K562 (cell line): ENCODE measurements around the gene SRPRA. TPM values are rescaled to one million over a fixed set of nuclear protein-coding genes. Genes with fewer than 3 reads are reported as not detected.

ENCODE experiments used
- DMBX1 ChIP-seq: fragments of 250-450 bp; sonication (Bioruptor Pico); IDR thresholded peaks from 2 replicates; pipeline ENCODE4 v1.8.0; 2022; ENCODE audit warnings: inconsistent platforms, mild to moderate bottlenecking, moderate library complexity, borderline replicate concordance
- ELF1 ChIP-seq: fragments of 200-800 bp; sonication (Bioruptor generic); IDR thresholded peaks from 2 replicates; pipeline ENCODE4 v1.6.1; 2016; ENCODE audit warnings: missing genetic modification characterization, missing compliant biosample characterization
- FIP1L1 ChIP-seq: fragments of 200-400 bp; formaldehyde crosslinking; IDR thresholded peaks from 2 replicates; pipeline ENCODE4 v1.6.1; 2018; ENCODE audit warnings: mild to moderate bottlenecking, low read depth, low read length; ENCODE audit not compliant: poor library complexity, severe bottlenecking
- FOS ChIP-seq: IDR thresholded peaks from 3 replicates; pipeline ENCODE4 v1.6.1; 2011; ENCODE audit not compliant: insufficient read length; ENCODE audit errors: extremely low read depth
- IRF1 ChIP-seq: sonication (generic); formaldehyde crosslinking; IDR thresholded peaks from 2 replicates; pipeline ENCODE4 v1.8.0; 2022; ENCODE audit warnings: missing genetic modification reagents, mild to moderate bottlenecking, borderline replicate concordance
- KDM4B ChIP-seq, 2 experiments: fragments of 450-650 bp in 1 of 2; sonication (generic) in 1 of 2; IDR thresholded peaks; 2 replicates each; pipeline ENCODE4 v1.6.1; 2016 to 2017; ENCODE audit warnings: borderline replicate concordance in 2 of 2, antibody characterized with exemption in 1 of 2, low read depth in 1 of 2, mild to moderate bottlenecking in 1 of 2
- POLR2B ChIP-seq: fragments of 450-650 bp; IDR thresholded peaks from 2 replicates; pipeline ENCODE4 v1.6.1; 2018; ENCODE audit warnings: low read depth; ENCODE audit not compliant: partially characterized antibody
- RAD51 ChIP-seq: fragments of 450-650 bp; IDR thresholded peaks from 2 replicates; pipeline ENCODE4 v1.7.1; 2016; ENCODE audit warnings: low read depth, mild to moderate bottlenecking, borderline replicate concordance
- RNF2 ChIP-seq: sonication (generic); IDR thresholded peaks from 2 replicates; pipeline ENCODE4 v1.6.1; 2016
- SPI1 ChIP-seq: IDR thresholded peaks from 2 replicates; pipeline ENCODE4 v1.6.1; 2011; ENCODE audit warnings: low read depth, low read length, control low read depth, borderline replicate concordance
- STAT5B ChIP-seq: fragments of 250-450 bp; sonication (Bioruptor Pico); IDR thresholded peaks from 2 replicates; pipeline ENCODE4 v1.8.0; 2021; ENCODE audit warnings: mild to moderate bottlenecking, inconsistent platforms
- TEAD1 ChIP-seq, 2 experiments: fragments of 450-650 bp in 1 of 2; sonication (generic) in 1 of 2; formaldehyde crosslinking; IDR thresholded peaks; 2 replicates each; pipeline versions ENCODE4 v1.4.0 to v1.8.0; 2020 to 2022; ENCODE audit warnings: mild to moderate bottlenecking in 2 of 2, missing genetic modification reagents in 1 of 2
- ZNF507 ChIP-seq: conservative IDR thresholded peaks from 2 replicates; pipeline ENCODE4 v1.6.1; 2017; ENCODE audit warnings: missing genetic modification characterization, missing compliant biosample characterization
- ZNF589 ChIP-seq: fragments of 200-800 bp; sonication (Bioruptor generic); IDR thresholded peaks from 2 replicates; pipeline ENCODE4 v1.6.1; 2016; ENCODE audit warnings: low read depth, missing genetic modification characterization, missing compliant biosample characterization
- ZNF699 ChIP-seq: fragments of 250-450 bp; sonication (Bioruptor Pico); IDR thresholded peaks from 2 replicates; pipeline ENCODE4 v1.8.0; 2021; ENCODE audit warnings: mild to moderate bottlenecking, moderate library complexity; ENCODE audit not compliant: insufficient replicate concordance
- polyA plus RNA-seq, 8 experiments: library from polyadenylated mRNA; depleted of rRNA in 4 of 8; stranded (reverse) in 5 of 8; unstranded in 3 of 8; fragments of >200 nt; fragmentation: Nextera tagmentation in 2 of 8; fragmentation: Illumina TruSeq in 1 of 8; extraction: Ambion mirVana in 2 of 8; extraction: Trizol in 1 of 8; gene quantifications; 2 replicates each; pipeline versions ENCODE4 v1.2.1 to v1.2.3, GENCODE V29; 2011 to 2014; ENCODE audit warnings: inconsistent platforms in 1 of 8, missing spikeins in 1 of 8
- total RNA-seq, 7 experiments: library from RNA; depleted of rRNA in 6 of 7; stranded (reverse); fragments of >200 nt in 6 of 7; fragmentation: Illumina TruSeq in 2 of 7; extraction: Trizol in 2 of 7; gene quantifications; 2 replicates each; pipeline versions ENCODE4 v1.2.1 to v1.2.3, GENCODE V29; 2011 to 2021; ENCODE audit warnings: low replicate concordance in 1 of 7
- TF ChIP-seq, protein P1 (sequence below): sonication (generic); formaldehyde crosslinking; IDR thresholded peaks from 2 replicates; pipeline ENCODE4 v1.8.0; 2023; ENCODE audit warnings: mild to moderate bottlenecking, missing genetic modification reagents
- TF ChIP-seq, protein P2 (sequence below): fragments of 200-400 bp; formaldehyde crosslinking; IDR thresholded peaks from 2 replicates; pipeline ENCODE4 v1.6.1; 2017; ENCODE audit warnings: mild to moderate bottlenecking, low read depth, low read length, moderate library complexity
- TF ChIP-seq, protein P3 (sequence below): sonication (generic); formaldehyde crosslinking; IDR thresholded peaks from 2 replicates; pipeline ENCODE4 v1.8.0; 2023; ENCODE audit warnings: mild to moderate bottlenecking, missing genetic modification reagents

SRPRA gene
- total and polyA plus RNA-seq, 9 of the 15 experiments (the other 6 are each of a cell fraction or from before 2014, with no cell fraction given), result 33.5 to 124 (median 80.0) TPM

- TF ChIP-seq ZNF589 (CRISPR knock-in tag) (0 out of 2 replicates have a peak, but pooled peaks have one; percentile 49), ZNF507 (tag) (no peak), RNF2 (peak; percentile 37; the same call in 1 of the 2 replicates), FOS (peak; percentile 76), FIP1L1 (peak; percentile 74), DMBX1 (CRISPR knock-in tag) (0 out of 2 replicates have a peak, but pooled peaks have one; percentile 19), TEAD1 (CRISPR knock-in tag; IDR thresholded peaks at IDR 0.05) (peak in 1 of 2 experiments; percentile 38; a peak in 1 of 4 replicates), STAT5B (CRISPR knock-in tag) (no peak), RAD51 (peak; percentile 87), SPI1 (peak; percentile 62), IRF1 (CRISPR knock-in tag) (no peak), POLR2B (peak; percentile 73), ZNF699 (CRISPR knock-in tag) (no peak), KDM4B (IDR thresholded peaks at IDR 0.05; ENCODE audit: borderline replicate concordance in 2 of 2, low read depth in 1 of 2) (peak in 1 of 2 experiments; percentile 91; a peak in 2 of 4 replicates), ELF1 (tag) (peak; percentile 97)
- TF ChIP-seq, protein P1, sequence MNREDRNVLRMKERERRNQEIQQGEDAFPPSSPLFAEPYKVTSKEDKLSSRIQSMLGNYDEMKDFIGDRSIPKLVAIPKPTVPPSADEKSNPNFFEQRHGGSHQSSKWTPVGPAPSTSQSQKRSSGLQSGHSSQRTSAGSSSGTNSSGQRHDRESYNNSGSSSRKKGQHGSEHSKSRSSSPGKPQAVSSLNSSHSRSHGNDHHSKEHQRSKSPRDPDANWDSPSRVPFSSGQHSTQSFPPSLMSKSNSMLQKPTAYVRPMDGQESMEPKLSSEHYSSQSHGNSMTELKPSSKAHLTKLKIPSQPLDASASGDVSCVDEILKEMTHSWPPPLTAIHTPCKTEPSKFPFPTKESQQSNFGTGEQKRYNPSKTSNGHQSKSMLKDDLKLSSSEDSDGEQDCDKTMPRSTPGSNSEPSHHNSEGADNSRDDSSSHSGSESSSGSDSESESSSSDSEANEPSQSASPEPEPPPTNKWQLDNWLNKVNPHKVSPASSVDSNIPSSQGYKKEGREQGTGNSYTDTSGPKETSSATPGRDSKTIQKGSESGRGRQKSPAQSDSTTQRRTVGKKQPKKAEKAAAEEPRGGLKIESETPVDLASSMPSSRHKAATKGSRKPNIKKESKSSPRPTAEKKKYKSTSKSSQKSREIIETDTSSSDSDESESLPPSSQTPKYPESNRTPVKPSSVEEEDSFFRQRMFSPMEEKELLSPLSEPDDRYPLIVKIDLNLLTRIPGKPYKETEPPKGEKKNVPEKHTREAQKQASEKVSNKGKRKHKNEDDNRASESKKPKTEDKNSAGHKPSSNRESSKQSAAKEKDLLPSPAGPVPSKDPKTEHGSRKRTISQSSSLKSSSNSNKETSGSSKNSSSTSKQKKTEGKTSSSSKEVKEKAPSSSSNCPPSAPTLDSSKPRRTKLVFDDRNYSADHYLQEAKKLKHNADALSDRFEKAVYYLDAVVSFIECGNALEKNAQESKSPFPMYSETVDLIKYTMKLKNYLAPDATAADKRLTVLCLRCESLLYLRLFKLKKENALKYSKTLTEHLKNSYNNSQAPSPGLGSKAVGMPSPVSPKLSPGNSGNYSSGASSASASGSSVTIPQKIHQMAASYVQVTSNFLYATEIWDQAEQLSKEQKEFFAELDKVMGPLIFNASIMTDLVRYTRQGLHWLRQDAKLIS (CRISPR knock-in tag), result peak; percentile 91
- TF ChIP-seq, protein P2, sequence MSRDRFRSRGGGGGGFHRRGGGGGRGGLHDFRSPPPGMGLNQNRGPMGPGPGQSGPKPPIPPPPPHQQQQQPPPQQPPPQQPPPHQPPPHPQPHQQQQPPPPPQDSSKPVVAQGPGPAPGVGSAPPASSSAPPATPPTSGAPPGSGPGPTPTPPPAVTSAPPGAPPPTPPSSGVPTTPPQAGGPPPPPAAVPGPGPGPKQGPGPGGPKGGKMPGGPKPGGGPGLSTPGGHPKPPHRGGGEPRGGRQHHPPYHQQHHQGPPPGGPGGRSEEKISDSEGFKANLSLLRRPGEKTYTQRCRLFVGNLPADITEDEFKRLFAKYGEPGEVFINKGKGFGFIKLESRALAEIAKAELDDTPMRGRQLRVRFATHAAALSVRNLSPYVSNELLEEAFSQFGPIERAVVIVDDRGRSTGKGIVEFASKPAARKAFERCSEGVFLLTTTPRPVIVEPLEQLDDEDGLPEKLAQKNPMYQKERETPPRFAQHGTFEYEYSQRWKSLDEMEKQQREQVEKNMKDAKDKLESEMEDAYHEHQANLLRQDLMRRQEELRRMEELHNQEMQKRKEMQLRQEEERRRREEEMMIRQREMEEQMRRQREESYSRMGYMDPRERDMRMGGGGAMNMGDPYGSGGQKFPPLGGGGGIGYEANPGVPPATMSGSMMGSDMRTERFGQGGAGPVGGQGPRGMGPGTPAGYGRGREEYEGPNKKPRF, result no peak
- TF ChIP-seq, protein P3, sequence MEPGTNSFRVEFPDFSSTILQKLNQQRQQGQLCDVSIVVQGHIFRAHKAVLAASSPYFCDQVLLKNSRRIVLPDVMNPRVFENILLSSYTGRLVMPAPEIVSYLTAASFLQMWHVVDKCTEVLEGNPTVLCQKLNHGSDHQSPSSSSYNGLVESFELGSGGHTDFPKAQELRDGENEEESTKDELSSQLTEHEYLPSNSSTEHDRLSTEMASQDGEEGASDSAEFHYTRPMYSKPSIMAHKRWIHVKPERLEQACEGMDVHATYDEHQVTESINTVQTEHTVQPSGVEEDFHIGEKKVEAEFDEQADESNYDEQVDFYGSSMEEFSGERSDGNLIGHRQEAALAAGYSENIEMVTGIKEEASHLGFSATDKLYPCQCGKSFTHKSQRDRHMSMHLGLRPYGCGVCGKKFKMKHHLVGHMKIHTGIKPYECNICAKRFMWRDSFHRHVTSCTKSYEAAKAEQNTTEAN (CRISPR knock-in tag), result 0 out of 2 replicates have a peak, but pooled peaks have one; percentile 50
Observed at GRCh38 chr11:126268708-126269579, at the start of gene SRPRA, which contains the start of gene FOXRED1 (continued).
